RWPE1 (cell line): Measurements from ENCODE around the gene TFCP2L1.

Experiments
- CTCF ChIA-PET: fragments of 350-600 bp; sonication (Branson Sonifier 250); formaldehyde crosslinking; extraction: SDS; loops from one replicate; lab custom pipeline; 2021; lab: Yijun Ruan, JAX
- POLR2A ChIA-PET: fragments of 400-600 bp; formaldehyde crosslinking; extraction: SDS; loops from one replicate; lab custom pipeline; 2020; ENCODE audit warnings: antibody characterized with exemption; ENCODE audit not compliant: low non-redundant PET; lab: Yijun Ruan, JAX
- DNase-seq: peaks from one replicate; pipeline ENCODE4 v3.0.0; 2012; ENCODE audit warnings: low spot score
- H3K27ac ChIP-seq: fragments of 450-650 bp; 2 replicates; pipeline ENCODE4 v1.5.1; 2017
- CTCF ChIP-seq: fragments of 450-650 bp; conservative IDR thresholded peaks from 2 replicates; pipeline ENCODE4 v1.5.1; 2017; ENCODE audit warnings: low read depth, mild to moderate bottlenecking

The TFCP2L1 gene

GRCh38 chr2:121219866-121220265 is 65.1 kb downstream of the TFCP2L1 start:
- no peak for DNase-seq
- CTCF ChIA-PET = no interaction called here
- POLR2A ChIA-PET = no interaction called here
- no peak for TF ChIP-seq CTCF
- H3K27ac ChIP-seq = no peak overlapping the region

GRCh38 chr2:121218386-121218938 is 66.5 kb downstream of the TFCP2L1 start:
- ChIA-PET POLR2A (no interaction called here), CTCF (no interaction called here)
- TF ChIP-seq CTCF = no peak
- H3K27ac ChIP-seq = peak overlapping the region; percentile 15; the same call in 1 of the 2 replicates
- DNase-seq = no peak

GRCh38 chr2:121217627-121218026 is 67.4 kb downstream of the TFCP2L1 start:
- DNase-seq = no peak
- H3K27ac ChIP-seq = peak overlapping the region; percentile 31
- POLR2A ChIA-PET = no interaction called here
- CTCF ChIA-PET = no interaction called here
- no peak for TF ChIP-seq CTCF

GRCh38 chr2:121214296-121214695 is 70.7 kb downstream of the TFCP2L1 start:
- ChIA-PET POLR2A (no interaction called here), CTCF (no interaction called here)
- peak overlapping the region; percentile 57 for H3K27ac ChIP-seq

GRCh38 chr2:121213386-121213785 is 71.6 kb downstream of the TFCP2L1 start:
- H3K27ac ChIP-seq = peak overlapping the region; percentile 57; the same call in 1 of the 2 replicates
- no peak for DNase-seq
- POLR2A ChIA-PET = interaction anchor here (0.7 kb wide), 1 partner anchor 209 kb away, joined by 3 read pairs; no protein-coding TSS in a partner anchor
- CTCF ChIA-PET = interaction anchor here (0.6 kb wide), 1 partner anchor 29 kb away, joined by 3 read pairs; no protein-coding TSS in a partner anchor
- TF ChIP-seq CTCF = no peak

More at GRCh38 chr2:121214296-121214695, 70.7 kb downstream of the TFCP2L1 start:
- no peak for DNase-seq
- TF ChIP-seq CTCF = no peak

- H3K27ac ChIP-seq = peak overlapping the region; percentile 57; the same call in 1 of the 2 replicates
- DNase-seq = no peak
- POLR2A ChIA-PET = interaction anchor here (0.7 kb wide), 1 partner anchor 210 kb away, joined by 3 read pairs; no protein-coding TSS in a partner anchor
- CTCF ChIA-PET = interaction anchor here (0.6 kb wide), 2 partner anchors 28 to 371 kb away, joined by 3 read pairs; no protein-coding TSS in a partner anchor
- TF ChIP-seq CTCF = no peak
Measured at GRCh38 chr2:121212661-121213325, 72.2 kb downstream of the TFCP2L1 start.
